ENCODE results near the gene DCPS. TPM values are rescaled to one million over a fixed set of nuclear protein-coding genes. Genes with fewer than 3 reads are reported as not detected.
A peak's percentile ranks its signal among the peaks of the same experiment; 100 is the strongest.

The DCPS gene
- total RNA-seq, 1 donor from 2014 or later = 15.5 TPM

DNA sequence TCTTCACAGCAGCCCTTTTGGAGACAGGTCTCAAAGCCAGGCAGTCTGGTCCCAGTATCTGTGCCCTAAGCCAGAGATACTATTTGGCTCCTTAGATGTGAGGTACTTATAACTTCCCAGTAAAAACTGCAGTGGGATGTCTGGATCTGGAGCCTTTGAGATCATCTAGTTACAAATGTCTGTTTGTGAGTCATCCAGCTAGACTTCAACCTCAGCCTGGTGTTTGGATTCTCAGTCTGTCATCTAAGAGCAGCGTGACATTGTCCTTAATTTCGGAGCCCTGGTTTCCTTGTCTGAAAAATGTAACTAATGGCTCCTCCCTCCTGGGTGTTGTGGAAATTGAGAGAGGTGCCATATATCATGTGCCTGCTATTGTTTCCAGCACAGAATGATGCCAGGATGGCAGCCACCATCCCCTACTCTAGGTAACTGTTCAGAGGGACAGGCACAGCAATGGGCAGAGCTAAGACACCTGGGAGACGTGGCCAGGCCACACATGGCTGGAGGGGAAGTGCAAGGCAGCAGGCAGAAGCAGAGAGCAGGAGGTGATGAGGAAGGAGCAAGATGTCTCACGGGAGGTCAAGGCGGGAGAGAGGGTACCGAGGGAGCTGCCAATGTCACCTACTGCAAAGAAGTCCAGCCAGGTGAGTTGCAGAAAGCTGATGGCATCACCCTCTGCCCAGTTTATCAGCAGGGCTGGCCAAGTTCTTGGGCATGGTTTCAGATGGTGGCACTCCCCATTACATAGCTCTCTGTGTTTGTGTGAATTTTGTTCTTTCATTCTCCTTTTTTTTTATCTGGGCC lies 31.0 kb downstream of the DCPS start:
- Histone ChIP-seq H3K4me3 (no peak overlapping the region), H3K4me1 (peaks cover 4% of the 10 kb centered on the region), H3K9me3 (no peaks in the 10 kb centered on the region), H3K36me3 (peaks cover 21% of the 10 kb centered on the region), H3K27ac (no peak overlapping the region), H3K27me3 (no peaks in the 10 kb centered on the region)
- ATAC-seq (no peak), DNase-seq (no peak)
- no peak for TF ChIP-seq CTCF (IDR thresholded peaks at IDR 0.05)
- intact Hi-C loops (cut with DNase I) = no loop called here

DNA sequence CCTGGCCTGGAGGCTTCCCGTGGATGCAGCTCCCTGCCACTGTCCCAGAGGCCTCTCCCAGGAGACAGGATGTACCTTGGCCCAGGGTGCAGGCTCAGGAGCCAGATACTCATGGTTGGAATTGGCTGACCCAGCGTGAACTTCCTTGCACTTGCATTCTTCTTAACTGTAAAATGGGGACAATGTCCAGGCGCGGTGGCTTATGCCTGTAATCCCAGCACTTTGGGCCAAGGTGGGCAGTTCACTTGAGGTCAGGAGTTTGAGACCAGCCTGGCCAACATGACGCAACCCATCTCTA lies 31.6 kb downstream of the DCPS start:
- ATAC-seq (no peak), DNase-seq (no peak)
- H3K36me3 ChIP-seq = peaks cover 21% of the 10 kb centered on the region

DNA sequence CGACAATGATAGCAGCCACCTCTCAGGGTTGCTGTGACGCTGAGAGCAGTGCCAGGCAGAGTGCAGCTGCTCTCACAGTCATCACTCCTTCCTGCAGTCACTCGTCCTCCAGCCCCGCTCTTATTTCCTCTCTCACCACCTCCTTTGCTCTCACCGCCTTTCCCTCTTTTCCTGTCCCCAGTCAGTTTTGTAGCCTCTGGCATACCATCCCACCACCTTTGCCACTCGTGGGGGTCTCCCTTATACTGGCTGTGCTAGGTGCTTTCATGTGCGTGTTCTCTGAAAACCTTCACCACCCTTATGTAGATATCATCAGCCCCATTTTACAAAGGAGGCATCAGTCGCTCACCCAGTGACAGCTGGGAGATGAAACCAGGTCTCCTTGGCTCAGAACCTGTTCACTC lies 32.3 kb downstream of the DCPS start:
- Histone ChIP-seq H3K9me3 (no peaks in the 10 kb centered on the region), H3K4me1 (peaks cover 12% of the 10 kb centered on the region), H3K4me3 (no peak overlapping the region), H3K36me3 (peaks cover 23% of the 10 kb centered on the region), H3K27me3 (no peaks in the 10 kb centered on the region), H3K27ac (peak overlapping the region; percentile 11)
- ATAC-seq (no peak), DNase-seq (no peak)
- intact Hi-C loops (cut with DNase I) = no loop called here
- no peak for TF ChIP-seq CTCF (IDR thresholded peaks at IDR 0.05)

More for the DNA sequence above, 31.6 kb downstream of the DCPS start:
- TF ChIP-seq CTCF (IDR thresholded peaks at IDR 0.05) = no peak
- intact Hi-C loops (cut with DNase I) = no loop called here
- Histone ChIP-seq H3K9me3 (no peaks in the 10 kb centered on the region), H3K27me3 (no peaks in the 10 kb centered on the region), H3K4me3 (no peak overlapping the region), H3K27ac (no peak overlapping the region), H3K4me1 (peaks cover 9% of the 10 kb centered on the region)

DNA sequence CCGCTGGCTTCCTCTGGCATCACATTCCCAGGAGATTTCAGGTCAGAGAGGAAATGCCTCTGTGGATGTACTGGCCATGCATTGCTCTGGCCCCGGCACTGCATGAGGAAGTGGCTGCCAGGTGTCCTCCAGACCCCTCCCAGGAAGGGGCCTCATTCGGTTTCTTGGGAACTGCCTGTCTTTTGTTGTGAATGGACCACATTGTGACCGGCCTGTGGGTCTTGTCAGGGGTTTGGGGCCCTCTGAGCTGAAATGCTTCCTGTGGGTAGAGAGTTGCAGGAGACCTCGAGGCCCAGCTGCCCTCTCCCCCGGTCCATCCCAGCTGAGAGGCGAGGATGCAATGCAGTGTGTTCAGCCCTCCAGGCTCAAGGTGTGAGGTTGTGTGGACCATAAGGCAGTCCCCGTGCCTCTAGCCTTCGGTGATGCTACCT lies 32.8 kb downstream of the DCPS start:
- DNase-seq (peak; percentile 46), ATAC-seq (no peak)
- Histone ChIP-seq H3K36me3 (peaks cover 25% of the 10 kb centered on the region), H3K27ac (peak overlapping the region; percentile 11), H3K27me3 (no peaks in the 10 kb centered on the region), H3K9me3 (no peaks in the 10 kb centered on the region), H3K4me3 (no peak overlapping the region), H3K4me1 (peaks cover 12% of the 10 kb centered on the region)
- intact Hi-C loops (cut with DNase I) = no loop called here
- TF ChIP-seq CTCF (IDR thresholded peaks at IDR 0.05) = no peak

DNA sequence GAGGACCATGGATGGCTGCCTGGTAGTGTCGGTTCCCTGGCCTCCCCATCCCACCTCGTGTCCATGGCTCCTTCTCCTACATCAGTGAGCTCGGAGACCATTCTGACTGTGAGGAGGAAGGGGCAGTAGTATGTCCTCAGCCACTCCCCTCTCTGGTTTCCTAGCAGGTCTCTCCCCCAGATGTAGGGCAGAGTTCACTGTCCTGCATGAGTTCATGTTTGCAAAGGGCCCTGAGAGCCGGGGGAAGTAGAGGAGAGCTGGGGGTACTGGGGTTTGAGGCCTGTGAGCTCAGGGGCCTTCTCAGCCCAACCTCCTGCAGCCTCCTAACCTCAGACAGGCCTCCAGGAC lies 33.2 kb downstream of the DCPS start:
- Histone ChIP-seq H3K4me1 (peaks cover 12% of the 10 kb centered on the region), H3K27ac (no peak overlapping the region), H3K27me3 (no peaks in the 10 kb centered on the region), H3K4me3 (no peak overlapping the region), H3K36me3 (peaks cover 22% of the 10 kb centered on the region), H3K9me3 (no peaks in the 10 kb centered on the region)
- TF ChIP-seq CTCF (IDR thresholded peaks at IDR 0.05) = no peak
- intact Hi-C loops (cut with DNase I) = no loop called here
- DNase-seq (no peak), ATAC-seq (no peak)
